ENCODE measurements around the gene HIKESHI.

Gene HIKESHI

GRCh38 chr11:86386746-86387145 lies 84.7 kb downstream of the HIKESHI start:
- no peak overlapping the region for H3K4me3 ChIP-seq (ENCODE audit: low read length)
- no peak for TF ChIP-seq CTCF (conservative IDR thresholded peaks at IDR 0.05; ENCODE audit: low read depth, low read length)
- no peak for DNase-seq (ENCODE audit: low read depth)

GRCh38 chr11:86388198-86388597 lies 86.2 kb downstream of the HIKESHI start:
- no peak for DNase-seq (ENCODE audit: low read depth)
- H3K4me3 ChIP-seq (ENCODE audit: low read length) = no peak overlapping the region
- TF ChIP-seq CTCF (conservative IDR thresholded peaks at IDR 0.05; ENCODE audit: low read depth, low read length) = no peak

GRCh38 chr11:86390487-86390886 lies 88.4 kb downstream of the HIKESHI start:
- no peak for TF ChIP-seq CTCF (conservative IDR thresholded peaks at IDR 0.05; ENCODE audit: low read depth, low read length)
- H3K4me3 ChIP-seq (ENCODE audit: low read length) = no peak overlapping the region
- DNase-seq (ENCODE audit: low read depth) = no peak

GRCh38 chr11:86395061-86395551 lies 93.1 kb downstream of the HIKESHI start:
- TF ChIP-seq CTCF (conservative IDR thresholded peaks at IDR 0.05; ENCODE audit: low read depth, low read length) = no peak
- DNase-seq (ENCODE audit: low read depth) = no peak
- no peak overlapping the region for H3K4me3 ChIP-seq (ENCODE audit: low read length)

Measured in retinal pigment epithelial cell (primary cell).